ENCODE measurements around the gene CLIC6.

- TF ChIP-seq POLR2AphosphoS5 (IDR thresholded peaks at IDR 0.05; ENCODE audit: low read depth, low read length) (no peak), POLR2A (IDR thresholded peaks at IDR 0.05; ENCODE audit: low read depth, low read length) (no peak), TAF1 (IDR thresholded peaks at IDR 0.05; ENCODE audit: borderline replicate concordance, low read depth, low read length) (no peak)
These were observed 15.3 kb upstream of the CLIC6 start for GRCh38 chr21:34653522-34653921.
